ENCODE measurements around the gene DAB2IP. TPM values are rescaled to one million over a fixed set of nuclear protein-coding genes. Genes with fewer than 3 reads are reported as not detected.

The DAB2IP gene
- total RNA-seq, 1 donor from 2014 or later = 12.8 TPM

- DNase-seq = no peak
Measured at GRCh38 chr9:121746411-121746810, 95.0 kb downstream of the DAB2IP start.

- DNase-seq = no peak
Measured at GRCh38 chr9:121746866-121747265, 95.4 kb downstream of the DAB2IP start.

GRCh38 chr9:121748074-121748473 is 96.6 kb downstream of the DAB2IP start:
- no peak for DNase-seq

DNA sequence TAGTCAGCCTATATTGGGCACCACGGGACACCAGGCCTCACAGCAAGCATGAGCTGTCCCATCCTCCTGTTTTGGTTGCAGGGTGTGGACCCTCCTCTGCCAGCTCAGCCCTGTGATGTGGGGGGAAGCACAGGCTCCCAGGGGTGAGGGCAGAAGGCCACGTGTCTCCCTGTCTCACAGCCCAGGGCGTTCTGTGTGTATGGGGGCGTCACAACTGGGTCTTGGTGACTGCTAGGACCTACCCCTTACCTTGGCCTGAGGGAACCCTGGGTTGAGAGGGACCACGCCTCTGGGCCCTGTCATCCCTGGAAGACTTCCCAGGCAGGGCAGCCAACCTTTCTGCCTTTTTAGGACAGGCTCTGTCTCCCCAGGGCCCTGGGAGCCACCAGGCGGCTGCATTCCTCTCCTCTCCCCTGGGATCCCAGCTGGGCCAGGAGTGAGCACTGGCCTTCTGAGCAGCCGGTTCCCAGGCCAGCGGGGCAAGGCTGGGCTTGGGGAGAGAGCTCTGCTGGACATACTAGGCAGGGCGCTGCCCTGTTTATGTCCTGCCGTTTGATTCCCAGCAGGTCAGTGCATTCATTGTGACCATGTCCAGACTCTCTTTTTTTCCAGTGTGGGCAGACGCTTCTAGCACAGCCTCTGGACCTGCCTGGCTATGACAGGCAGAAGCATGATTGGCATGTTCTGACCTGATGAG is 97.4 kb downstream of the DAB2IP start:
- no peak for DNase-seq

DNA sequence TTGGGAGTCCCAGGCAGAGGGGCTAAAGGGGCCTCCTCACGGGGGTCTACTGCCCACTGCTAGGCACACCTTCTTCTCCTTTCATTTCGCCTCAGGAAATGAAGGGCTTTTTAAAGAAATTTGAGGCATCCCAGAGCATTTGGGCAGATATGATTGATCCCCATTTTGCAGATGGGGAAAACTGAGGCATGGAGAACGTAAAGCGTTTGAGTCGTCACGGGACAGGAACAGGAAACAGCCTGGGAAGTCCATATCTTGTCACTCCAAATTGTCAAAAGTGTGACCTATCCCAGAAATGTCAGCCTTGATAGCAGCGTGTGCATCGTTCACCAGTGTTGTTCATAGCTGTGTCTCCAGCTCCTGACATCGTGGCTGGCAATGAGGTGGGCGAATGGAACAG is 98.2 kb downstream of the DAB2IP start:
- no peak for DNase-seq

GRCh38 chr9:121750259-121750714 is 98.9 kb downstream of the DAB2IP start:
- no peak for DNase-seq

DNA sequence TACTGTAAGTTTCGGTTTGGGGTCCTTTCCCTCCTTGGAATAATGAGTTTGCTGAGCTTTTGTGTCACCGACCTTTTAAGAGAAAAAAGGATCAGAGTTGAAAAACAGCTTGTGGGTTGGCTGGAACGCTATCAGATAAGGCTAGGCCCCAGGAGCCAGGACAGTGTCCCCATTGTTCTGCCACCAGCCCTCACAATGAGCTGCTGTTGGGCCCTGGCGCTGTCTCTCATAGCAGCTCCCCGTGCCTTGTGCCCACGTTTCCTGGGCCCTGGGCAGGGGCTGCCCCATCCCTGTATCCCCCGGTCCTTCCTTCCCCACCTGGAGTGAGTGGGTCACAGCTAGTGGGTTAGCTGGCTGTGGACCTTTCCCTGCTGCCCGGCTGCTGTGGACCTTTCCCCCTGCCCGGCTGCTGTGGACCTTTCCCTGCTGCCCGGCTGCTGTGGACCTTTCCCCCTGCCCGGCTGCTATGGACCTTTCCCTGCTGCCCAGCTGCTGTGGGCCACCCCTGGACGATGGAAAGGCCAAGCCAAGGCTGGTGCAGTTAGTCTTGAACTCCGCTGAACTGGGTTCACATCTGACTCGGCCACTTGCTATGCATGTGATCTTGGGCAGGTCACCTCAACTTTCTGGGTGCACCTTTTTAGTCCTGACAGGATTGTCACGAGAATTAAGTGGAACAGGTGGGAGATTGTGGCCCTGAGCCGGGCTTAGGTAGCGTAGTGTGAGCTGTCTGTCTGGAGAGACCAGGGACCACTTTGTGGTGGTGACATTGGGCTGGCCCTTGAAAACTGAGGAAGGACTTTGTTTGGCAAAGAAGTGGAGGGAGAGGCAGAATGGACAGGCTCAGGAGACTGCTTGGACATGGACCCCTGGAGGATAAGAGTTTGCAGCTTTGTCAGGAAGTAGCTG is 99.5 kb downstream of the DAB2IP start:
- DNase-seq = no peak

DNA sequence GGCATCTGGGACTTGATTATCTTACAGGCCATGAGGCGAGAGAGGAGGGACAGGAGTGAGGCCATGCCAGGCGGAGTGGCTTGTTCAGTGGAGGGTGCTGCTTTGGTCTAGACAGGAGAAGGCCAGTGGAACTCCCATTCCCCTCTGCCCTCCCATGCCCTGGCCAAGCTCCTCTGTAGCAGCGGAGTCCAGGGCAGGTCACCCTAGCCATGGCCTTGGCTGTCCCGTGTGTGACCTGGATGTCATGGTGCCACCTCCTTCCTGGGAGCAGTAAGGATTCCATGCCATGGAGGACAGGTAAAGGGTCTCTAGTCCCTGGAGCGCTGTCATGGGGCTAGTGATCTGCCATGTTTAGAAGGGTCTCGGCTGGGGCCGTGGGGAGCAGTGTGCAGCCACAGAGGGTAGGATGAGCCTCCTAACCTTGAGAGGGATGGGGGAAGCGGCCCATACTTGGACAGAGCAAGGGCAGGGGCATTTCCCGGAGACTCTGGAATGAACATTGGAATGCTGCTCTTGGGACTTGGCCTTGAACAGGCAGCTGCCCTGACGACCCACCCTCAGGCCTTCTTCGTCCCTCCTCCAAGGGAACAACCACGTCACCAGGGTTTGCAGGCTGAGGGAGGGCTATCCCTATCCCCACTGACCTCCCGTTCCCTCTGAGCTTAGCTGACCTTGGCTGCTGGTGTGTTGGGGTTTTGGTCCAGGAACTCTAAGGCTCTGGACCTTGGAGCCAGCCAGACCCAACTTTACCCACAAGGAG is 100.4 kb downstream of the DAB2IP start:
- no peak for DNase-seq

DNA sequence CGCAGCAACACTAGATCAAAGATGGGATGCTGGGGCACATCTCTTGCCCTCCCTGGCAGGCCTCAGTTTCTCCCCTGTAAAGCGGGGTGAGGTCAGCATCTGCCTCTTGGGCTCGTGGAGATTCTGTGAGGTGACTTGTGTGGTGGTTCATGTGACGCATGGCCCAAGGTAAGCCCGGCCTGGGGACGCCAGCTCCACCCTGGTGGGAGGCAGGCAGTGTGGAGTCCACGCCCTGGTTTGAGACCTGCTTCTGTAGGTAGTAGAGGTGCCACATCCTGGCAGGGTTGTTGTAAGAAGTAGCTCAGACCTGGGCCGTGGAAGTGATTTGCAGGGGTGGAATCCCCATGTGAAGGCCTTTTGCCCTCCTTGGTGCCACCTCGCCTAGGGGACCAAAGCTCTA is 101.5 kb downstream of the DAB2IP start:
- no peak for DNase-seq

DNA sequence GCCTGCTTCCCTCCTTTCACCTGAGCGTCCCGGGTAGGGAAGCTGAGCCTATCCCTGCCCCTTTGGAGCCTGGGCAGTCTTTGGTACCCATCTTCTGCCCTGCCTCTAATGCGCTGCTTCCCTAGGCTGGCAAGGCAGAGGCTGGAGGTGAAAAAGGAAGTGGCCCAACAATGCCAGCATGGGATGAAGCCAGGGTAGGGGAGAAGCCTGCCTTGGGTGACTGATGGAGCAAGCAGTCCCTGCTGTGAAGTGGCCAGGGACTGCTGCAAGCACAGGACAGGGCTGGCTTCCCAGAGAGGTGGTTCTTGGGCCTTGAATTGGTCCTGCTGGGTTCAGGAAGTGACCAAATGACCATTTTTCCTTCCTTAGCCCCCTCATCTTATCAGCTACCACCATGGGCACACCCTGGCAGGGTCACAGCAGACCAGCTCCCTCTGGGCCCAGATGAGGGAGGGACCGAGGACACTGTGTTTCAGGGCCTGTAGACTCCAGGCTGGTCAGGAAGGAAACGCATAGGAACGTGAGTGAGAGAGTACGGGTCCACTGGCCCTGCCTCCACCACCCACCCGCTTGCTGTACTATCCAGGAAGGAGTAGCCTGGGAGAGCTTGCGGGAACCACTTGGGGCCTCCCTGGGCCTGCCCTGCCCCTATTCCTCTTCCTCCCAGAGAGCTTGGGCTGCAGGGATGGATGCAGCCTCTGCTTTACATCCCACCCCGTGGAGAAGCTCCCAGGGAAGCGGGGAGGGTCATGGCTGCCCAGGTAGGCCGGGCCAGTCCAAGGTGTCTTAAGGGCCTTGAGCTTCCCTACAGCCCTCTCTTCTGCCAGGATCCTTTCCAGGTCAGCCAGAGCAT is 102.6 kb downstream of the DAB2IP start:
- DNase-seq = no peak

- DNase-seq = no peak
Measured at GRCh38 chr9:121754655-121755436, 103.4 kb downstream of the DAB2IP start.

GRCh38 chr9:121755581-121755980 is 104.1 kb downstream of the DAB2IP start:
- DNase-seq = no peak

DNA sequence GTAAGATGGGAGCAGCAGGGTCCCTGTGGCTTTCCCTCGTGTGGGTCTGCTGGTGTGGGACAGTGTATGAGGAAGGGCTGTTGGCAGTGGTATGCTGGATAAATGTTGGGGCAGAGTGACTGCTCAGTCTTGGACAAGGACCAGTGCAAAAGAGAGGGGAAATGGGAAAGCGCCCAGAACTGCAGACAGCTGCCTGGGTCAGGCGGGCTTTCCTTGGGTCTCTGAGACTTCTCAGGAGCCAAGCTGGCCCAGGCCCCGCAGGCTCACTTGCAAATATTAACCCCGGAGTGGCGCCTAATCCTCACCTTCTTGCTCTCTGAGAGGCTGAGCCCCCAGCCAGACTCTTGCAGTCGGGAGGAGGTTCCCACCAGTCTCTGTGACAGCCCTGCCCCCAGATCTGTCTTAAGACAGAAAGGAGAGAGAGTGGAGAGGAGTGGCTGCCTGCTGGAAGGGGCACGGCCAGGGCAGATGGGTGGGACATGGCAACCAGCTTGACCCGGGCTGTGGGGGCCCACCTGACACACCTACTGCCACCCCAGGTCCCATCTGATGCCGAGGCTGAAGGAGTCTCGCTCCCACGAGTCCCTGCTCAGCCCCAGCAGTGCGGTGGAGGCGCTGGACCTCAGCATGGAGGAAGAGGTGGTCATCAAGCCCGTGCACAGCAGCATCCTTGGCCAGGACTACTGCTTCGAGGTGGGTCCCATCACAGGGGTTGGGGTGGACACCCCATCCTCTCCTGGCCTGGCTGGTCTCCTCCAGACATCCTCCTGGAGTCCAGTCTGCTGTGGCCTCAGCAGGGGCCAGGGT is 105.2 kb downstream of the DAB2IP start:
- no peak for DNase-seq

DNA sequence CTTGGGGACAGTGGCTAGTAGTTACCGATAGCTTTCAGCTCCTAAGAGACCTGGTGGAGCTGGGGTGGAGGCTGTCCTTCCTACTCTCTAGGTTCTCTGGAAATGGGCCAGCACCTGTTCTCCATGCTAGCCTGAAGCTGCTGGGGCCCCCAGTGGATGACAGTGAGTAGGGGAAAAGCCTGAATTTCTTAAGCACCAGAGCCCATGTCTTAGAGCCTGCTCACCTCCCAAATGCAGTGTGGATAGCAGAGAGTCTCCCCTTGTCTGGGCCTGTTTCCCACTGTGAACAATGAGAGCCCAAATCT is 105.8 kb downstream of the DAB2IP start:
- no peak for DNase-seq

GRCh38 chr9:121758693-121759092 is 107.3 kb downstream of the DAB2IP start:
- no peak for DNase-seq

DNA sequence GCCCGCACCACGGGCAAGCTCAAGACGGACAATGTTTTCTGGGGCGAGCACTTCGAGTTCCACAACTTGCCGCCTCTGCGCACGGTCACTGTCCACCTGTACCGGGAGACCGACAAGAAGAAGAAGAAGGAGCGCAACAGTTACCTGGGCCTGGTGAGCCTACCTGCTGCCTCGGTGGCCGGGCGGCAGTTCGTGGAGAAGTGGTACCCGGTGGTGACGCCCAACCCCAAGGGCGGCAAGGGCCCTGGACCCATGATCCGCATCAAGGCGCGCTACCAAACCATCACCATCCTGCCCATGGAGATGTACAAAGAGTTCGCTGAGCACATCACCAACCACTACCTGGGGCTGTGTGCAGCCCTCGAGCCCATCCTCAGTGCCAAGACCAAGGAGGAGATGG is 108.6 kb downstream of the DAB2IP start:
- DNase-seq = no peak

DNA sequence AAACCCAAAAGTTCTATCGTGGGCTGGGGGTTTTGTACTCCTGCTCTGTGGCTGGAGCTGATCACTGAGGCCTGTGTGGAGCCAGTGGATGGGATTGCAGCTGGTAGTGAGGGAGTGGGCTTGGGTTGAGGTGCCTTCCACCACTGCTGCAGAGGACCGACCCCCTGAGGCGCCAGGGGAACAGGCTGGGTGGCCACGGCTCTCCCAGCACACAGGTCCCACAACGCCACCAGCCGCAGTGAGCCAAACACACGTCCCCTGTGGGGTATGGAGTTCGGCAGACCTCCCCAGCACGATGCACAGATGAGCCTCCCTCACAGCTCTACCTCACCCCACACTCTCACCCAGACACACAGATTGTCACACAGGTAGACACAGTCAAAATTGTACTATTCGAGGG is 109.1 kb downstream of the DAB2IP start:
- DNase-seq = no peak

DNA sequence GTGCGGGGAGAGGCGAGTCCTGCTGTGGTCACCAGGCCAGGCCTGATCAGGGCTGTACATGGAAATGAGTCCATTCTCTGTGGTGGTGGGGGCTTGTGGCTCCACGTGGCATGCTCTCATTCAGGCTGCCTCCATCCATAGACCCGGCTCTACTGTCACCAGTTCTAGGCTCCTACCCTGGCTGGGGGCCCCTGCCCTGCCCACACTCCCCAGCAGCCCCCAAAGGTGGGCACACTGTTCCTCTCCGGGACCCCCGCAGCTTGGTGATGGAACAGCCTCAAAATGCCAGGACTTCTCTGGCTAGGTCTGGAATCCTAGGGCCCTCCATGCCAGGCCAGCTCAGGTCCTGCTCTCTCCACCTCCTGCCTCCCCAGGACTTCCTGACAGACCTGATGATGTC is 111.7 kb downstream of the DAB2IP start:
- DNase-seq = no peak

DNA sequence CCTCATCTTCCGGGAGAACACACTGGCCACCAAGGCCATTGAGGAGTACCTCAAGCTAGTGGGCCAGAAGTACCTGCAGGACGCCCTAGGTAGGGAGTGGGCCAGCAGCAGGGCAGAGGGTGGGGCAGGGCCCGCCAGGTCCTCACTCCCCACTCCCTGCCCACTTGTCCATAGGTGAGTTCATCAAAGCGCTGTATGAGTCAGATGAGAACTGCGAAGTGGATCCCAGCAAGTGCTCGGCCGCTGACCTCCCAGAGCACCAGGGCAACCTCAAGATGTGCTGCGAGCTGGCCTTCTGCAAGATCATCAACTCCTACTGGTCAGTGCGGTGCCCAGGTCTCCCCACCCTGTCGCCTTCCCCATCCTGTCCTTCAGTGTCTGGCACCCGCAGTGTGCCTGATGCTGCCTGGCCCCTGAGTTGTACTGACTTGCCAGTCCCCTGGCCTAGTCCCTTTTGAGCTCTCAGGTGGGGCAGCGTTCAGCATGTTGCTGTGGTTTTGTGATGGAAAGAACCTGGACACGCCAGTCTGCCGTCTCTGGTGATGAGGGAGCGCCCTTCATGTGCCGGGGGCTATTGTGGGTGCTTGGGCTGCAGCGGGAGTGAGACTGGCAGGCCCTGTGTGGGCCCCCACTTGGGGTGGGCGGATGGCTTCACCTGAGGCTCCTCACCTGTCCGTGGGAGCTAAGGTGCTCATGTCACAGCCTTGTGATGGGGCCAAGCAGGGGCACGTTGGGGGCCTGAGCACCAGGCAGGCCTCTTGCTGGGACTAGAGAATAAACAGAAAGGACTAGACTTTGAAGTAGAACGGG is 112.3 kb downstream of the DAB2IP start:
- DNase-seq = no peak

DNA sequence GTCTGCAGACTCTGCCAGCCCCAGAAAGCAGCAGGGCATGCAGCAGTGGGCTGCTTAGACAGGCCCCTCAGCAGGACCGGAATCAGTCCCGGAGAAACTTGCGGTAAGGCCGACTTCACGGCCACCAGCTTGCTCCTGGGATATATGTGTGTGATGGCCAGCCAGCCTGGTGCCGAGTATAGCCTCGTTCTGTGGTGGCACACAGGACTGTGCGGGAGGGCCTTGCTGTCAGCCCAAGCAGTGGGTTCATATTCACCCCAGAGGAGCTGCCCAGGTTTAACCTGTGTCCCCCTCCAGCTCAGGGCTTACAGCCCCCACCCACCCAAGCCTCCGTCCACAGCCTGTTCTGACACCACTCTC is 112.9 kb downstream of the DAB2IP start:
- DNase-seq = no peak
